ENCODE data around the gene ST6GALNAC3. TPM values are rescaled to one million over a fixed set of nuclear protein-coding genes. Genes with fewer than 3 reads are reported as not detected.
"Not testable (repeated sequence)": the region's sequence is repeated elsewhere in the genome, so short reads cannot be mapped to it uniquely, and the experiment has no call there.

The ST6GALNAC3 gene
- total RNA-seq, 1 donor from 2014 or later, result 25.8 TPM

DNA sequence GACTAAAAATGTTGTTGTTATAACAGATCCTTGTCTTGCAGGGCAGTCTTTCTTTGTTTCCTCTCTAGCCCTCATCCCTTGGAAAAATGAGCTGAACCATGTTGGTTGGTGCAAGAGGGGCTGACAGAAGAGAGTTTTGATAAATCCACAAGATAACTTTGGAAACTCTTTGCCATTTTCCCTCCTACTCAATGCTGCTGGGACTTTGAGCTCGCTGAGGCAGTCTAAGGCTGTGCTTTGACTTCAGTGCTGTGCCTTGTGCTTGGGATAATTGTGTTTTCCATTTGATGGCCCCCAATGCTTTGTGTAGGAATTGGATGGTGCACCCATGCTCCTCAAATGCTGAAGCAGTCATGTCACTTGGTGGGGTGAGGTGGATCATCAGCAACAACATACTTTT is 31.7 kb downstream of the ST6GALNAC3 start:
- no peak for DNase-seq (ENCODE audit: low spot score)

GRCh38 chr1:76106719-76107235 is 32.2 kb downstream of the ST6GALNAC3 start:
- DNase-seq (ENCODE audit: low spot score), result no peak

DNA sequence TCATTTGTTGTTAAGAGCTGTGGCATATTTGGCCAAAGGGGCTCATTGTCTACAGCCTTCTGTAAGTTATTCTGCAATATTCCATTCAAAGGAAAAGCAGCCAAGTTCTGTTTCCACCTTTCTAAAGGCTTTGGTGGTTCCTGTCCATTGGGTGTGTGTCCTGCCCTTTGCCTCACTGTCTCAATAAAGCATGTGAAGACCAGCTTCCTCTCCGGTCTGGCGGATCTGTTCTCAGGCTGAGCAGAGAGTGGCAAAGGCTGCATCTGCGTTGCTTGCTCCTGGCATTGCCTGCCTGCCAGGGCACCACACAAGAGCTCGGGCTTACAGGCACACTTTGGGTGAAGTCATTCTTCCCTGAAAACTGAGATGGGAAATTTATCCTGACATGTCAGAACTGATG is 34.9 kb downstream of the ST6GALNAC3 start:
- DNase-seq (ENCODE audit: low spot score), result no peak

GRCh38 chr1:76109901-76110560 is 35.5 kb downstream of the ST6GALNAC3 start:
- DNase-seq (ENCODE audit: low spot score), result no peak

DNA sequence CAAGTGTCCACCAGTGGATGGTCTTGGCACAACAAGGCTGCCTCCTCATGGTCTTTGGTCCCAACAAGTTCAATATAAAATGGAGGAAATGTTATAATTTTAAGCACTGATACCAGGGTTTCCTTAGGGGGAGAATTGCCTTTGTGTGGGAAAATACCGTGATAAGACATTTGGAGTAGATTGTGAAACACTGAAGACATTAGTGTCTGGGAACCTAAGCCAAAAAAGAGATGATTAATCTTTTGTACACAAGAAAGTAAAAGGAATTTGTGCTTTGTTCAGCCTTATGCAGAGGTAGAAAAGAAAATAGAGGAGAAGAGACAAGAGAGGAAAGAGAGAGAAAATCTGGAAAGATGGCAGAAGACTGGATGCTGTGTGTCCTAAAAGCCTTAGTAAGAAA is 36.1 kb downstream of the ST6GALNAC3 start:
- DNase-seq (ENCODE audit: low spot score), result no peak

- DNase-seq (ENCODE audit: low spot score), result not testable (repeated sequence)
These were observed 37.8 kb downstream of the ST6GALNAC3 start for GRCh38 chr1:76112321-76112720.

DNA sequence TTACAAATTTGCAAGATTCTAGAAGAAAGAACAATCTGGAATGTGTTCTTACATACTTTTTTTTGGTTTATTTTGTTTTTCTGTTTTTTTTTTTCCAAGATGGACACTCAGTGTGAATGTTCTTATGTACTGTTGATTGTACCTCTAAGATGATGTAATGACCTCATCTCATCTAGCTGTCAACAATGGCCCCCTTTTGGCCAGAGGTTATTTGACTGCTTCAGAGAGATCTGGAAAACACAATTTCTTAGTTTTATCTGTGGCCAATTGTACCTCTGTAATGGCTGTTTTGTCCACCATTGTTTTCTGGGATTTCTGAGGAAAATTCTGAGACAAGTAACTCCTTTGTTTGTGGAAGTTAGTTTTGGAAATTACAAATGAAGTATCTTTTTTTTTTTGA is 38.9 kb downstream of the ST6GALNAC3 start:
- DNase-seq (ENCODE audit: low spot score), result no peak

GRCh38 chr1:76115171-76115570 is 40.6 kb downstream of the ST6GALNAC3 start:
- DNase-seq (ENCODE audit: low spot score), result no peak

- DNase-seq (ENCODE audit: low spot score), result no peak
These were observed 47.3 kb downstream of the ST6GALNAC3 start for GRCh38 chr1:76121850-76122249.

DNA sequence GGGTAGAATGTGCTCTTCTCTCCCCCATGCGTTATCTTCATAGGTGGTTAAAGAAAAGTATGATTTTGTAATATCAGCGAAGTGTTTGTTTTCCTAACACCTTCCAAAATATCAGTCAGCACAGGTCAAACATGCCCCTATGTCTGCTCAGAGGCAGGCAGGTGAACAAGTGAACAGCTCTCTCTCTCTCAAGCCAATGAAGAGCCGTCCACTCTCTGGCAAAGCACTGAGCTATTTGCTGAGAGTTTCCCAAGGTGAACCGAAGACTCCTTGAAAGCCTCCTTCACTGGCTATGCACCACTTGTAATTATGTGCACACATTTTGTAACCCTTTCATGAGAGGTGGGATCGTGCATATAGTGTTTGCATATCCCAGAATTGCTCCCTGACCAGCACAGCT is 47.7 kb downstream of the ST6GALNAC3 start:
- DNase-seq (ENCODE audit: low spot score), result no peak

- not testable (repeated sequence) for DNase-seq (ENCODE audit: low spot score)
These were observed 49.0 kb downstream of the ST6GALNAC3 start for GRCh38 chr1:76123411-76124064.

GRCh38 chr1:76124196-76124595 is 49.6 kb downstream of the ST6GALNAC3 start:
- DNase-seq (ENCODE audit: low spot score), result no peak

DNA sequence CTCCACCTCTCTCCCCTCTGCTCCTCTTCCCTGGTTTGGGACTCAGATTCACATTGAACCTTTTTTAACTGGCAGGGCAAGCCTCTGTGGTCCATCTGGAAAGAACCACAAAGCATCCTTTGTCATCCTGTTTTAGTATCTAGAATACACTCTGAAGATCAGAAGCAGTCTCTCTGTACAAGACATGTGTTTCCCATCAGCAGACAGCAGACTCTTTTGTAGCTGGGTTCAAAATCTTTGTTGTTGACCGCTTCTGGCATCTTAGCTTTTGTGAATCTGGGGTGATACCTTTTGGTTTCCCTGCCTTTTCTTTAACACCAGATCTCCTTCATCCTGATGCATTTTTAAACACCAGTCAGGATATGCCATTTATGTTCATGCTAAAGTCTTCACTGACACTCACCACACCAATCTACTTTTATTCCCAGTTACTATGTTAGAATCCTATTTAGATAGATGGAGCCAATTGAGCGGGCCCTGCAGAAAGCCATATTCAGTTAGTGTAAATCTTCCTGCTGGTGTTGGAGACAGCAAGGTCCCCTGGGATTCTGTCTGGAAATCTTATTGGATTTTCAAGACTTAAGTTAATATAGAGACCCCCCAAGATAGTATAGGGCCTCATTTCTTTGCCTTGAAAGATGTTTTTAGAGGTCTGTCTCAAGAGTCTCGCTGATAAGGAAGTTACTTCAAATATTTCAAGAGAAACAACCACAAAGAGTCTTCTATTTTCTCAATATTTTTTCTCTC is 51.1 kb downstream of the ST6GALNAC3 start:
- no peak for DNase-seq (ENCODE audit: low spot score)

DNA sequence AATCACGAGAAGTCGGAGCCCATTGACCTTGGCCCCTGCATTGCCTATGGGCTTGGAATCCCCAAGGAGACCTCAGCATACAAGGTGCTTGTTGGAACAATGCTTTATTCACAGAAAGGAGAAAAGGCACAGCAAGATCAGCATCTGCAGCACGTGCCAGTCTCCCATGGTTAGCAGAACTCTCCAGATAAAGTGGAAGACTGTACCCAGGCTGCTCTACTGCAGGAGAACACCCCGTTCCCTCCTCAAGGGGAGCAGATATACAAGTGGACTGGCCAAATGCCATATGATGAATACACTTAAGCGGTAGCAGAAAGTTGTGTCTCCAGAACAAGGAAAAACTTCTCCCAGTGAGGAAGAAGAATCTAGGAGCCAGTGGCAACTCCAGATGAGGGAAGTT is 53.5 kb downstream of the ST6GALNAC3 start:
- DNase-seq (ENCODE audit: low spot score), result no peak

DNA sequence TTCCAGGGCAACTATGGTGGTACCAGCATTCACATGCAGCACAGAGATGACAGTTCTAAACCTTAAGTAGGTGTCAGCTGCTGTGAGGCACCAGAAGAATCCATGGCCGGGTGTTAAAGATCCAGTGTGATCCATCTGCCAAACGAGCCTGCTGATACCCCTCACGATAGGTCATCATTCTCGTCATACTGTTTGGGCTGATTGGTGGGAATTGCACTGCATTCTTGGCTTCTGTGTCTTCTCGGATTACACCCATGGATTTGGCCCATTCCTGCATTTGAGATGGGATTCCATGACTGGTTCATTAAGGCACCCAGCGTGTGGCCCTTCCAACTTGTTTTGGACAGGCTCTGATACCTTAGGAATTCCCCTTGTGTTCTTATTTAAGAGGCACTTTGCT is 55.2 kb downstream of the ST6GALNAC3 start:
- no peak for DNase-seq (ENCODE audit: low spot score)

- DNase-seq (ENCODE audit: low spot score), result no peak
These were observed 56.4 kb downstream of the ST6GALNAC3 start for GRCh38 chr1:76130992-76131391.

- DNase-seq (ENCODE audit: low spot score), result no peak
These were observed 59.4 kb downstream of the ST6GALNAC3 start for GRCh38 chr1:76133977-76134376.

- DNase-seq (ENCODE audit: low spot score), result no peak
These were observed 61.3 kb downstream of the ST6GALNAC3 start for GRCh38 chr1:76135835-76136234.

DNA sequence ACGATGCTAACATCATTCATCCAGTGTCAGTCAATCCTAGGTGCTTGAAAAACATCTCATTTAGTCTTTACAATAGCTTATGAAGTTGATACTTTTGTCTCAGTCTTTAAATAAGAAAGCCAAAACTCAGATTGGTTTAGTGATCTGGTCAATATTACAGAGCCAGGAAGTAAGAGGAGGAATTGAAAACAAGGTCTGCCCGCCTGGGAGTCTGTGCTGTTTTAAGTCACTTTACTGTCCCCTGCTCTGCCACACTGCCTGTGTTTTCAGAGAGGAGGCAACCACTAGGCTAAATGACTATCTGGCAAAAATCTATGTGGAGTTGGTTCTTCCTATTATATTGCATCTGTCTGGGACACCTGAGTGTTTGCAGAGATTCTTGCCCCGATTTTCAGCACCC is 62.3 kb downstream of the ST6GALNAC3 start:
- DNase-seq (ENCODE audit: low spot score), result no peak

GRCh38 chr1:76137746-76138145 is 63.2 kb downstream of the ST6GALNAC3 start:
- no peak for DNase-seq (ENCODE audit: low spot score)

- DNase-seq (ENCODE audit: low spot score), result no peak
These were observed 63.7 kb downstream of the ST6GALNAC3 start for GRCh38 chr1:76138217-76138616.

GRCh38 chr1:76140227-76140626 is 65.7 kb downstream of the ST6GALNAC3 start:
- no peak for DNase-seq (ENCODE audit: low spot score)

Measured in mesenteric fat pad (tissue), 1 donor.